ENCODE data around the gene C10orf105. TPM values are rescaled to one million over a fixed set of nuclear protein-coding genes. Genes with fewer than 3 reads are reported as not detected.

The C10orf105 gene
- total and polyA plus RNA-seq, 2 of the 8 experiments (the other 6 are each of a cell fraction or from before 2014, with no cell fraction given), result 0.71 to 0.73 TPM

GRCh38 chr10:71751515-71752224 lies 32.1 kb upstream of the C10orf105 start (continued):
- no peak for TF ChIP-seq HDAC2 (IDR thresholded peaks at IDR 0.05; ENCODE audit: borderline replicate concordance in 1 of 2, low read depth in 2 of 2, low read length in 2 of 2)
- no peak for TF ChIP-seq SP2 (IDR thresholded peaks at IDR 0.05; ENCODE audit: low read length)
- no peak for TF ChIP-seq CBX5 (IDR thresholded peaks at IDR 0.05; ENCODE audit: low read depth, low read length)
- TF ChIP-seq TAF1 (IDR thresholded peaks at IDR 0.05; ENCODE audit: low read depth, low read length), result no peak
- no peak for TF ChIP-seq TEAD4 (IDR thresholded peaks at IDR 0.05; ENCODE audit: low read depth, low read length)
- TF ChIP-seq RAD21 (IDR thresholded peaks at IDR 0.05 in 1 of 2, conservative IDR thresholded peaks at IDR 0.05 in 1 of 2; ENCODE audit: low read depth in 2 of 2, low read length in 2 of 2), result no peak
- TF ChIP-seq JUN (IDR thresholded peaks at IDR 0.05; ENCODE audit: low read depth, low read length), result no peak
- no peak for TF ChIP-seq POLR2AphosphoS5 (IDR thresholded peaks at IDR 0.05; ENCODE audit: low read depth, low read length)
- no peak for TF ChIP-seq USF2 (IDR thresholded peaks at IDR 0.05; ENCODE audit: low read length)
- no peak for TF ChIP-seq SIN3A (conservative IDR thresholded peaks at IDR 0.05 in 1 of 2, IDR thresholded peaks at IDR 0.05 in 1 of 2; ENCODE audit: low read depth in 1 of 2, low read length in 2 of 2)
- TF ChIP-seq BACH1 (IDR thresholded peaks at IDR 0.05; ENCODE audit: low read length), result no peak
